Loucy (cell line): ENCODE results near the gene RANBP17.

Source experiments
- H2AFZ ChIP-seq: fragments of 200-600 bp; sonication (generic); 2 replicates; pipeline ENCODE4 v1.6.0; 2016; ENCODE audit warnings: antibody characterized with exemption, mild to moderate bottlenecking, low read length, moderate library complexity
- H3F3A ChIP-seq: fragments of 200-600 bp; 2 replicates; pipeline ENCODE4 v1.6.0; 2016; ENCODE audit warnings: antibody characterized with exemption, low read depth, mild to moderate bottlenecking
- H3K27me3 ChIP-seq: fragments of 200-600 bp; sonication (generic); 2 replicates; pipeline ENCODE4 v1.6.1; 2014; ENCODE audit warnings: low read length, mild to moderate bottlenecking; ENCODE audit not compliant: insufficient read depth, poor library complexity, severe bottlenecking
- H3K36me3 ChIP-seq: fragments of 200-600 bp; sonication (generic); 2 replicates; pipeline ENCODE4 v1.6.1; 2016; ENCODE audit warnings: low read length; ENCODE audit not compliant: insufficient read depth
- H3K4me1 ChIP-seq: fragments of 200-600 bp; sonication (generic); 2 replicates; pipeline ENCODE4 v1.5.1; 2014; ENCODE audit warnings: low read length, mild to moderate bottlenecking; ENCODE audit not compliant: insufficient read depth, poor library complexity, severe bottlenecking
- H3K4me2 ChIP-seq: fragments of 200-600 bp; sonication (generic); 2 replicates; pipeline ENCODE4 v1.6.0; 2014; ENCODE audit warnings: antibody characterized with exemption, low read length, low read depth, mild to moderate bottlenecking; ENCODE audit not compliant: poor library complexity, severe bottlenecking
- H3K4me3 ChIP-seq: fragments of 200-600 bp; sonication (generic); 2 replicates; pipeline ENCODE4 v1.5.1; 2014; ENCODE audit warnings: low read length, mild to moderate bottlenecking, mixed read lengths; ENCODE audit not compliant: poor library complexity, severe bottlenecking
- H3K79me2 ChIP-seq: fragments of 200-600 bp; sonication (generic); 2 replicates; pipeline ENCODE4 v1.6.1; 2014; ENCODE audit warnings: low read length; ENCODE audit not compliant: insufficient read depth
- H3K9ac ChIP-seq: fragments of 200-600 bp; sonication (generic); 2 replicates; pipeline ENCODE4 v1.6.0; 2014; ENCODE audit warnings: mild to moderate bottlenecking, low read depth, low read length, moderate library complexity; ENCODE audit not compliant: poor library complexity, severe bottlenecking
- H3K9me2 ChIP-seq: fragments of 200-600 bp; sonication (generic); replicated peaks from 2 replicates; pipeline ENCODE4 v1.6.1; 2016; ENCODE audit warnings: low read depth, low read length, mixed read lengths
- H3K9me3 ChIP-seq: fragments of 200-600 bp; sonication (generic); 2 replicates; pipeline ENCODE4 v1.6.1; 2014; ENCODE audit warnings: mild to moderate bottlenecking, antibody characterized with exemption, low read length, low read depth; ENCODE audit not compliant: insufficient read depth
- H4K20me1 ChIP-seq: fragments of 200-600 bp; sonication (generic); 2 replicates; pipeline ENCODE4 v1.6.0; 2014; ENCODE audit warnings: antibody characterized with exemption, low read length, mild to moderate bottlenecking; ENCODE audit not compliant: insufficient read depth, poor library complexity, severe bottlenecking
- EZH2phosphoT487 ChIP-seq: fragments of 200-600 bp; IDR thresholded peaks from 2 replicates; pipeline ENCODE4 v1.6.1; 2018; ENCODE audit warnings: antibody characterized with exemption, mild to moderate bottlenecking, moderate library complexity, borderline replicate concordance
- TF ChIP-seq, protein P1 (sequence below): fragments of 200-600 bp; sonication (generic); conservative IDR thresholded peaks from 2 replicates; pipeline ENCODE4 v1.5.1; 2014; ENCODE audit warnings: mild to moderate bottlenecking, antibody characterized with exemption, low read length

The RANBP17 gene

GRCh38 chr5:171242521-171242920 lies 380.7 kb downstream of the RANBP17 start:
- no peaks in the 10 kb centered on the region for H3K9me2 ChIP-seq
- TF ChIP-seq, protein P1, sequence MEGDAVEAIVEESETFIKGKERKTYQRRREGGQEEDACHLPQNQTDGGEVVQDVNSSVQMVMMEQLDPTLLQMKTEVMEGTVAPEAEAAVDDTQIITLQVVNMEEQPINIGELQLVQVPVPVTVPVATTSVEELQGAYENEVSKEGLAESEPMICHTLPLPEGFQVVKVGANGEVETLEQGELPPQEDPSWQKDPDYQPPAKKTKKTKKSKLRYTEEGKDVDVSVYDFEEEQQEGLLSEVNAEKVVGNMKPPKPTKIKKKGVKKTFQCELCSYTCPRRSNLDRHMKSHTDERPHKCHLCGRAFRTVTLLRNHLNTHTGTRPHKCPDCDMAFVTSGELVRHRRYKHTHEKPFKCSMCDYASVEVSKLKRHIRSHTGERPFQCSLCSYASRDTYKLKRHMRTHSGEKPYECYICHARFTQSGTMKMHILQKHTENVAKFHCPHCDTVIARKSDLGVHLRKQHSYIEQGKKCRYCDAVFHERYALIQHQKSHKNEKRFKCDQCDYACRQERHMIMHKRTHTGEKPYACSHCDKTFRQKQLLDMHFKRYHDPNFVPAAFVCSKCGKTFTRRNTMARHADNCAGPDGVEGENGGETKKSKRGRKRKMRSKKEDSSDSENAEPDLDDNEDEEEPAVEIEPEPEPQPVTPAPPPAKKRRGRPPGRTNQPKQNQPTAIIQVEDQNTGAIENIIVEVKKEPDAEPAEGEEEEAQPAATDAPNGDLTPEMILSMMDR: no peak
- no peak for TF ChIP-seq EZH2phosphoT487
- no peak overlapping the region for H3K4me3 ChIP-seq
- H2AFZ ChIP-seq: no peak overlapping the region
- H3K4me2 ChIP-seq: no peak overlapping the region
- H3K9ac ChIP-seq: no peak overlapping the region
- no peaks in the 10 kb centered on the region for H3F3A ChIP-seq
- H3K27me3 ChIP-seq: no peaks in the 10 kb centered on the region
- no peaks in the 10 kb centered on the region for H3K9me3 ChIP-seq
- no peaks in the 10 kb centered on the region for H3K4me1 ChIP-seq
- H3K36me3 ChIP-seq: no peaks in the 10 kb centered on the region
- no peaks in the 10 kb centered on the region for H3K79me2 ChIP-seq
- no peaks in the 10 kb centered on the region for H4K20me1 ChIP-seq

DNA sequence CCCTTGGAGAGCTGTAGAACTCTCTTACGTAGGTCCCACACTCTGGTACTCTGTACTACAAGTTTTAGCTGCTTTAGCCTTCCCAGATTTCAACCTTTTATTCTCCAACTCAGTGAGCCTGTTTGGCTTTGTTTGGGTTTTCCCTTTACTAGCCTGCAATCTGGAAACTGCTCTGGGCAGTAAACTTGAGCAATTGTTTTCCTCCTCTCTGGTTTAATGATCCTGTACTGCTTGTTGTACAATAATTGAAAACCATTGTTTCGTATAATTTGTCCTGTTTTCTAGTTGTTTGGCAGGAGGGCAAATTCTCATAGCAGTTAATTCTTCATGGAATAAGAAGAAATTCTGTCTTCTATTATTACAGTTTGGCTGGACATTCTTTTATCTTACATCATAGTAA lies 384.4 kb downstream of the RANBP17 start:
- Histone ChIP-seq H3K36me3 (no peaks in the 10 kb centered on the region), H3K27me3 (no peaks in the 10 kb centered on the region), H3K4me1 (no peaks in the 10 kb centered on the region), H3K4me2 (no peak overlapping the region), H3K9ac (no peak overlapping the region), H3K9me2 (no peaks in the 10 kb centered on the region), H3K79me2 (no peaks in the 10 kb centered on the region), H3K9me3 (peaks cover 4% of the 10 kb centered on the region), H3F3A (no peaks in the 10 kb centered on the region), H2AFZ (no peak overlapping the region), H3K4me3 (no peak overlapping the region), H4K20me1 (no peaks in the 10 kb centered on the region)
- no peak for TF ChIP-seq EZH2phosphoT487
- TF ChIP-seq, protein P1: no peak

DNA sequence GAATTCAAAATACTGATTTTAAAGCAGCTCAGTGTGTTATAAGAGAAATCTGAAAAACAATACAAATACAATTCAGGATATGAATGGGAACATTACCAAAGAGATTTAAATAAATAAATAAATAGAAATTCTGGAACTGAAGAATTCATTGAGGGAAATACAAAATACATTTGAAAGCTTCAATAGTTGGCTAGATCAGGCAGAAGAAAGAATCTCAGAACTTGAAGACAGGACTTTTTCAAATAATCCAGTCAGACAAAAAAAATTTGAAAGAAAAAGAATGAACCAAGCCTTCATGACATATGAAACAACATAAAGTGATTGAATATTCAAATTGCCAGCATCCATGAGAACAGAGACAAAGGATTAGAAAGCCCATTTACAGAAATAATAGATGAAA lies 387.6 kb downstream of the RANBP17 start:
- H3K4me1 ChIP-seq: no peaks in the 10 kb centered on the region
- no peaks in the 10 kb centered on the region for H3F3A ChIP-seq
- H2AFZ ChIP-seq: no peak overlapping the region
- H3K36me3 ChIP-seq: no peaks in the 10 kb centered on the region
- TF ChIP-seq, protein P1: no peak
- no peak for TF ChIP-seq EZH2phosphoT487
- no peak overlapping the region for H3K4me2 ChIP-seq
- H3K27me3 ChIP-seq: no peaks in the 10 kb centered on the region
- H3K9me3 ChIP-seq: peaks cover 4% of the 10 kb centered on the region
- H3K79me2 ChIP-seq: no peaks in the 10 kb centered on the region
- H4K20me1 ChIP-seq: no peaks in the 10 kb centered on the region
- no peak overlapping the region for H3K4me3 ChIP-seq
- H3K9me2 ChIP-seq: no peaks in the 10 kb centered on the region
- H3K9ac ChIP-seq: no peak overlapping the region
